H9 (cell line): ENCODE results near the gene XIRP2. TPM values are rescaled to one million over a fixed set of nuclear protein-coding genes. Genes with fewer than 3 reads are reported as not detected.
"Not testable (repeated sequence)": the region's sequence is repeated elsewhere in the genome, so short reads cannot be mapped to it uniquely, and the experiment has no call there.

Experiments used
- DNase-seq: peaks from one replicate; pipeline ENCODE4 v3.0.0-alpha.2; 2017
- H2AFZ ChIP-seq: one replicate; pipeline ENCODE4 v1.6.1; 2013; ENCODE audit warnings: mild to moderate bottlenecking, low read length, control low read depth, moderate library complexity
- H2AK5ac ChIP-seq: 2 replicates; pipeline ENCODE4 v1.6.1; 2013; ENCODE audit warnings: low read length, control low read depth, mixed read lengths; ENCODE audit not compliant: insufficient read length
- H2BK120ac ChIP-seq: one replicate; pipeline ENCODE4 v1.6.1; 2013; ENCODE audit warnings: low read depth, mild to moderate bottlenecking, low read length, control low read depth, inconsistent platforms; ENCODE audit not compliant: poor library complexity, severe bottlenecking
- H2BK12ac ChIP-seq: 2 replicates; pipeline ENCODE4 v1.6.1; 2013; ENCODE audit warnings: low read length, control low read depth, mixed read lengths, low read depth; ENCODE audit not compliant: insufficient read length
- H2BK15ac ChIP-seq: 2 replicates; pipeline ENCODE4 v1.6.1; 2013; ENCODE audit warnings: low read depth, low read length, control low read depth
- H2BK20ac ChIP-seq: one replicate; pipeline ENCODE4 v1.6.1; 2013; ENCODE audit warnings: low read depth, mild to moderate bottlenecking, low read length, control low read depth, inconsistent platforms; ENCODE audit not compliant: poor library complexity, severe bottlenecking
- H2BK5ac ChIP-seq: 2 replicates; pipeline ENCODE4 v1.6.1; 2013; ENCODE audit warnings: low read length, control low read depth, mixed read lengths; ENCODE audit not compliant: insufficient read length
- H3K14ac ChIP-seq: 2 replicates; pipeline ENCODE4 v1.6.1; 2013; ENCODE audit warnings: low read length, control low read depth; ENCODE audit not compliant: insufficient read depth
- H3K18ac ChIP-seq: 2 replicates; pipeline ENCODE4 v1.6.1; 2013; ENCODE audit warnings: low read depth, mild to moderate bottlenecking, mixed read lengths, low read length, control low read depth; ENCODE audit not compliant: insufficient read length
- H3K23ac ChIP-seq: 2 replicates; pipeline ENCODE4 v1.6.1; 2013; ENCODE audit warnings: low read length, control low read depth, mixed read lengths, low read depth; ENCODE audit not compliant: insufficient read length
- H3K23me2 ChIP-seq: 2 replicates; pipeline ENCODE4 v1.6.1; 2013; ENCODE audit warnings: low read depth, mild to moderate bottlenecking, mixed read lengths, low read length, control low read depth; ENCODE audit not compliant: insufficient read length, poor library complexity, severe bottlenecking
- H3K27ac ChIP-seq: 2 replicates; pipeline ENCODE4 v1.5.1; 2013; ENCODE audit warnings: low read length, control low read depth, mixed read lengths, low read depth; ENCODE audit not compliant: insufficient read length
- H3K27me3 ChIP-seq: 2 replicates; pipeline ENCODE4 v1.6.1; 2013; ENCODE audit warnings: low read length, control low read depth, inconsistent platforms; ENCODE audit not compliant: insufficient read depth
- H3K4ac ChIP-seq: 2 replicates; pipeline ENCODE4 v1.6.1; 2013; ENCODE audit warnings: low read depth, mild to moderate bottlenecking, control low read depth, inconsistent platforms, low read length, moderate library complexity
- H3K4me1 ChIP-seq: 2 replicates; pipeline ENCODE4 v1.6.1; 2013; ENCODE audit warnings: low read length, control low read depth, inconsistent platforms; ENCODE audit not compliant: insufficient read depth
- H3K4me2 ChIP-seq: 2 replicates; pipeline ENCODE4 v1.6.1; 2013; ENCODE audit warnings: low read length, control low read depth, mixed read lengths; ENCODE audit not compliant: insufficient read length, insufficient read depth
- H3K56ac ChIP-seq: 2 replicates; pipeline ENCODE4 v1.6.1; 2013; ENCODE audit warnings: low read depth, mild to moderate bottlenecking, mixed read lengths, low read length, control low read depth; ENCODE audit not compliant: insufficient read length
- H3K79me1 ChIP-seq: 2 replicates; pipeline ENCODE4 v1.6.1; 2013; ENCODE audit warnings: low read depth, mild to moderate bottlenecking, moderate library complexity, low read length, control low read depth, inconsistent platforms; ENCODE audit not compliant: insufficient read depth, poor library complexity, severe bottlenecking
- H3K79me2 ChIP-seq: 2 replicates; pipeline ENCODE4 v1.6.1; 2013; ENCODE audit warnings: low read length, control low read depth, inconsistent platforms; ENCODE audit not compliant: insufficient read depth
- H3K9ac ChIP-seq: 2 replicates; pipeline ENCODE4 v1.6.1; 2013; ENCODE audit warnings: low read length, control low read depth, mixed read lengths; ENCODE audit not compliant: insufficient read length; ENCODE audit errors: extremely low read depth
- H3K9me3 ChIP-seq: one replicate; pipeline ENCODE4 v1.6.1; 2013; ENCODE audit warnings: low read depth, low read length, inconsistent platforms; ENCODE audit not compliant: control insufficient read depth
- H3T11ph ChIP-seq: one replicate; pipeline ENCODE4 v1.6.1; 2013; ENCODE audit warnings: mild to moderate bottlenecking, low read length, control low read depth, inconsistent platforms
- H4K20me1 ChIP-seq: one replicate; pipeline ENCODE4 v1.6.1; 2013; ENCODE audit not compliant: control insufficient read depth, insufficient read length, insufficient read depth
- H4K5ac ChIP-seq: 2 replicates; pipeline ENCODE4 v1.6.1; 2013; ENCODE audit warnings: low read depth, mild to moderate bottlenecking, mixed read lengths, low read length, control low read depth; ENCODE audit not compliant: insufficient read length
- H4K8ac ChIP-seq: replicated peaks from 2 replicates; pipeline ENCODE4 v1.6.1; 2013; ENCODE audit warnings: low read length, control low read depth, mixed read lengths, low read depth; ENCODE audit not compliant: insufficient read length
- H4K91ac ChIP-seq: 2 replicates; pipeline ENCODE4 v1.6.1; 2013; ENCODE audit warnings: low read depth, mild to moderate bottlenecking, moderate library complexity, mixed read lengths, low read length, control low read depth; ENCODE audit not compliant: insufficient read length
- H3K27ac Mint-ChIP-seq, 3 experiments: 2 replicates in 2 of 3; 3 replicates in 1 of 3; pipeline ENCODE4 v1.8.0; 2020 to 2021; ENCODE audit warnings: mixed read lengths in 3 of 3, mild to moderate bottlenecking in 1 of 3, moderate library complexity in 1 of 3
- H3K27me3 Mint-ChIP-seq: 2 replicates; pipeline ENCODE4 v1.8.0; 2021; ENCODE audit warnings: low read depth, mild to moderate bottlenecking, moderate library complexity, mixed read lengths
- H3K36me3 Mint-ChIP-seq, 3 experiments: 2 replicates in 2 of 3; 3 replicates in 1 of 3; pipeline ENCODE4 v1.8.0; 2020 to 2021; ENCODE audit warnings: low read depth in 3 of 3, mixed read lengths in 3 of 3; ENCODE audit not compliant: insufficient read depth in 1 of 3
- H3K4me1 Mint-ChIP-seq, 2 experiments: 2 replicates each; pipeline ENCODE4 v1.8.0; 2020; ENCODE audit warnings: mixed read lengths in 2 of 2
- H3K4me3 Mint-ChIP-seq, 2 experiments: 2 replicates in 1 of 2; 3 replicates in 1 of 2; pipeline ENCODE4 v1.8.0; 2020 to 2021; ENCODE audit warnings: mild to moderate bottlenecking in 2 of 2, mixed read lengths in 2 of 2, moderate library complexity in 1 of 2
- H3K9me3 Mint-ChIP-seq, 2 experiments: 2 replicates in 1 of 2; 3 replicates in 1 of 2; pipeline ENCODE4 v1.8.0; 2020; ENCODE audit warnings: mild to moderate bottlenecking in 2 of 2, mixed read lengths in 2 of 2, moderate library complexity in 1 of 2
- WGBS: extraction: QIAGEN DNeasy Blood & Tissue Kit; methylation state at CpG from one replicate; pipeline ENCODE4 v1.1.7; 2013; ENCODE audit warnings: missing lambda C conversion rate, low lambda C conversion rate, mixed read lengths; ENCODE audit not compliant: insufficient read length; ENCODE audit errors: extremely low coverage; 5-methylcytosine and 5-hydroxymethylcytosine counted together
- total RNA-seq: library from RNA; stranded (reverse); gene quantifications from 2 replicates; pipeline ENCODE4 v1.2.1, GENCODE V29; 2021

The XIRP2 gene
- total RNA-seq, 1 experiment from 2014 or later = 0.07 TPM

- H2AFZ ChIP-seq, H3K4me1 Mint-ChIP-seq, H3K14ac ChIP-seq, H4K91ac ChIP-seq, H3K18ac ChIP-seq, H3K27ac Mint-ChIP-seq, H3K79me1 ChIP-seq, H2BK120ac ChIP-seq, H3T11ph ChIP-seq, H2BK20ac ChIP-seq, H3K27me3 Mint-ChIP-seq, H4K20me1 ChIP-seq, H3K4me1 ChIP-seq, H3K9me3 ChIP-seq, H2BK5ac ChIP-seq, H2AK5ac ChIP-seq, H3K4ac ChIP-seq, H3K4me3 Mint-ChIP-seq, H3K56ac ChIP-seq, H2BK15ac ChIP-seq, H4K8ac ChIP-seq, DNase-seq, H3K36me3 Mint-ChIP-seq, H4K5ac ChIP-seq, H3K23me2 ChIP-seq, H3K23ac ChIP-seq, H3K4me2 ChIP-seq, H3K79me2 ChIP-seq, H3K27me3 ChIP-seq, H3K9ac ChIP-seq, H2BK12ac ChIP-seq, H3K27ac ChIP-seq, H3K9me3 Mint-ChIP-seq: not testable (repeated sequence)
- no CpG with 5 or more reads among the region's 3 CpGs for WGBS
These were observed 210.7 kb downstream of the XIRP2 start for GRCh38 chr2:167098931-167099330.
